Right lobe of liver (tissue), 6 donors: ENCODE data around the gene OR52A5. TPM values are rescaled to one million over a fixed set of nuclear protein-coding genes. Genes with fewer than 3 reads are reported as not detected.
"Not testable (repeated sequence)": the region's sequence is repeated elsewhere in the genome, so short reads cannot be mapped to it uniquely, and the experiment has no call there.

Experiments
- ATAC-seq, 4 donors: fragments of 200-7000 bp; cut with Tn5 transposase; one replicate each; pipeline ENCODE4 v1.9.1; 2020; ENCODE audit warnings: mild to moderate bottlenecking in 4 of 4, moderate library complexity in 4 of 4
- DNase-seq, 3 donors: peaks; one replicate each; pipeline ENCODE4 v3.0.0-alpha.2; 2020
- H3K27ac ChIP-seq, 3 donors: fragments of 200-600 bp; one replicate each; pipeline ENCODE4 v1.8.0; 2022
- H3K27me3 ChIP-seq, 2 donors: fragments of 200-600 bp; one replicate each; pipeline ENCODE4 v1.8.0; 2022
- H3K36me3 ChIP-seq, 4 donors: fragments of 200-600 bp; sonication (generic) in 1 of 4; one replicate each; pipeline versions ENCODE4 v1.5.1 to v1.8.0; 2017 to 2022; ENCODE audit warnings: control low read depth in 1 of 4
- H3K4me1 ChIP-seq, 4 donors: fragments of 200-600 bp; sonication (generic) in 1 of 4; one replicate each; pipeline versions ENCODE4 v1.5.1 to v1.8.0; 2017 to 2022; ENCODE audit warnings: control low read depth in 1 of 4
- H3K4me3 ChIP-seq, 3 donors: fragments of 200-600 bp; one replicate each; pipeline ENCODE4 v1.8.0; 2022
- H3K9me3 ChIP-seq, 4 donors: fragments of 200-600 bp; sonication (generic) in 1 of 4; one replicate each; pipeline versions ENCODE4 v1.5.1 to v1.8.0; 2017 to 2022; ENCODE audit warnings: control low read depth in 1 of 4
- POLR2A ChIP-seq: fragments of 450-650 bp; IDR thresholded peaks from one replicate; pipeline ENCODE4 v1.6.1; 2017; ENCODE audit warnings: antibody characterized with exemption, mild to moderate bottlenecking
- WGBS: methylation state at CpG from one replicate; pipeline ENCODE4 v1.1.6; 2018; ENCODE audit warnings: low coverage, low lambda C conversion rate; ENCODE audit not compliant: insufficient coverage; ENCODE audit errors: missing lambda C conversion rate; 5-methylcytosine and 5-hydroxymethylcytosine counted together
- intact Hi-C, 2 donors: fragments of 100-400 bp; cut with DNase I; formaldehyde crosslinking; loops; one replicate each; pipeline versions ENCODE4 v1.11.2 to v1.14.1; 2022
- long read RNA-seq: library from polyadenylated mRNA; unstranded; transcript quantifications from one replicate; pipeline ENCODE4 v2.0.0, GENCODE V29; 2019
- total RNA-seq, 6 experiments: library from RNA; depleted of rRNA in 2 of 6; stranded (reverse); fragments of >200 nt in 2 of 6; fragmentation: NEBNext Ultra II Directional in 3 of 6; extraction: Animal tissue kit (Norgen Biotek cat#: 25700) in 3 of 6; gene quantifications; one replicate each; pipeline versions ENCODE4 v1.1.0 to v1.2.4, GENCODE V29; 2016 to 2023
- TF ChIP-seq, protein P1 (sequence below), 4 donors: fragments of 200-600 bp in 3 of 4; fragments of 450-650 bp in 1 of 4; IDR thresholded peaks; one replicate each; pipeline versions ENCODE4 v1.5.1 to v1.8.0; 2016 to 2022; ENCODE audit warnings: antibody characterized with exemption in 4 of 4, mild to moderate bottlenecking in 2 of 4
- donor health status: DM: no; HTN: yes; CAD: no.
- donor health status: DM: no; HTN: no; CAD: no.
- donor health status: DM: no; HTN: no; CAD: no.
- donor health status: DM: no; HTN: yes; CAD: no.
- donor health status: DM: no; HTN: yes; CAD: no.

The OR52A5 gene
- not detected for total RNA-seq
- long read RNA-seq = 0 reads

- Histone ChIP-seq H3K27ac (no peak within 1 kb of the TSS), H3K27me3 (no peaks in the 10 kb centered on the region), H3K4me3 (no peak within 1 kb of the TSS), H3K36me3 (no peaks in the 10 kb centered on the region), H3K9me3 (no peaks in the 10 kb centered on the region), H3K4me1 (no peaks in the 10 kb centered on the region)
- ATAC-seq (no peak), DNase-seq (no peak)
- 72% methylated on average over 2 of the region's 2 CpGs for WGBS
- intact Hi-C loops = no loop called here
- TF ChIP-seq, protein P1, sequence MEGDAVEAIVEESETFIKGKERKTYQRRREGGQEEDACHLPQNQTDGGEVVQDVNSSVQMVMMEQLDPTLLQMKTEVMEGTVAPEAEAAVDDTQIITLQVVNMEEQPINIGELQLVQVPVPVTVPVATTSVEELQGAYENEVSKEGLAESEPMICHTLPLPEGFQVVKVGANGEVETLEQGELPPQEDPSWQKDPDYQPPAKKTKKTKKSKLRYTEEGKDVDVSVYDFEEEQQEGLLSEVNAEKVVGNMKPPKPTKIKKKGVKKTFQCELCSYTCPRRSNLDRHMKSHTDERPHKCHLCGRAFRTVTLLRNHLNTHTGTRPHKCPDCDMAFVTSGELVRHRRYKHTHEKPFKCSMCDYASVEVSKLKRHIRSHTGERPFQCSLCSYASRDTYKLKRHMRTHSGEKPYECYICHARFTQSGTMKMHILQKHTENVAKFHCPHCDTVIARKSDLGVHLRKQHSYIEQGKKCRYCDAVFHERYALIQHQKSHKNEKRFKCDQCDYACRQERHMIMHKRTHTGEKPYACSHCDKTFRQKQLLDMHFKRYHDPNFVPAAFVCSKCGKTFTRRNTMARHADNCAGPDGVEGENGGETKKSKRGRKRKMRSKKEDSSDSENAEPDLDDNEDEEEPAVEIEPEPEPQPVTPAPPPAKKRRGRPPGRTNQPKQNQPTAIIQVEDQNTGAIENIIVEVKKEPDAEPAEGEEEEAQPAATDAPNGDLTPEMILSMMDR (IDR thresholded peaks at IDR 0.05) = no peak
- TF ChIP-seq POLR2A = no peak
Measured at GRCh38 chr11:5137996-5138395, at the start of gene OR52A5. TSS of gene OR52A5 (minus strand) at chr11:5138356. CDS start at chr11:5132642, 5,714 bp downstream.

GRCh38 chr11:5178046-5178837 is 40.1 kb upstream of the OR52A5 start:
- H3K9me3 ChIP-seq = peaks cover 0 to 2% (median 0%) of the 10 kb centered on the region in 4 donors
- intact Hi-C loops = no loop called here
- H3K27me3 ChIP-seq = no peaks in the 10 kb centered on the region
- TF ChIP-seq, protein P1 (IDR thresholded peaks at IDR 0.05) = no peak
- TF ChIP-seq POLR2A = no peak
- ATAC-seq (no peak), DNase-seq (no peak)
- WGBS = 61% methylated on average over 9 of the region's 10 CpGs
- no peak overlapping the region for H3K4me3 ChIP-seq
- H3K36me3 ChIP-seq = no peaks in the 10 kb centered on the region
- H3K27ac ChIP-seq = no peak overlapping the region
- no peaks in the 10 kb centered on the region for H3K4me1 ChIP-seq

- Histone ChIP-seq H3K27me3 (no peaks in the 10 kb centered on the region), H3K9me3 (peaks cover 0 to 2% (median 0%) of the 10 kb centered on the region in 4 donors), H3K27ac (no peak overlapping the region), H3K36me3 (no peaks in the 10 kb centered on the region), H3K4me1 (no peaks in the 10 kb centered on the region), H3K4me3 (no peak overlapping the region)
- TF ChIP-seq, protein P1 (IDR thresholded peaks at IDR 0.05) = no peak
- no peak for TF ChIP-seq POLR2A
- WGBS = 75% methylated on average over 7 of the region's 7 CpGs
- ATAC-seq (no peak), DNase-seq (no peak)
- intact Hi-C loops = no loop called here
Measured at GRCh38 chr11:5174934-5175333, 36.8 kb upstream of the OR52A5 start.

GRCh38 chr11:5171856-5172255 is 33.7 kb upstream of the OR52A5 start:
- H3K4me1 ChIP-seq = no peaks in the 10 kb centered on the region
- intact Hi-C loops = no loop called here
- no peak for DNase-seq
- no peak for ATAC-seq
- peaks cover 0 to 2% (median 0%) of the 10 kb centered on the region in 4 donors for H3K9me3 ChIP-seq
- 37% methylated on average over 2 of the region's 2 CpGs for WGBS
- no peaks in the 10 kb centered on the region for H3K36me3 ChIP-seq
- TF ChIP-seq, protein P1 (IDR thresholded peaks at IDR 0.05) = no peak
- no peak for TF ChIP-seq POLR2A
- H3K27ac ChIP-seq = no peak overlapping the region
- no peaks in the 10 kb centered on the region for H3K27me3 ChIP-seq
- H3K4me3 ChIP-seq = no peak overlapping the region

GRCh38 chr11:5165898-5166297 is 27.7 kb upstream of the OR52A5 start:
- H3K27me3 ChIP-seq, H3K36me3 ChIP-seq, H3K4me3 ChIP-seq, ATAC-seq, intact Hi-C loops, H3K9me3 ChIP-seq, H3K4me1 ChIP-seq, H3K27ac ChIP-seq, DNase-seq: not testable (repeated sequence)

DNA sequence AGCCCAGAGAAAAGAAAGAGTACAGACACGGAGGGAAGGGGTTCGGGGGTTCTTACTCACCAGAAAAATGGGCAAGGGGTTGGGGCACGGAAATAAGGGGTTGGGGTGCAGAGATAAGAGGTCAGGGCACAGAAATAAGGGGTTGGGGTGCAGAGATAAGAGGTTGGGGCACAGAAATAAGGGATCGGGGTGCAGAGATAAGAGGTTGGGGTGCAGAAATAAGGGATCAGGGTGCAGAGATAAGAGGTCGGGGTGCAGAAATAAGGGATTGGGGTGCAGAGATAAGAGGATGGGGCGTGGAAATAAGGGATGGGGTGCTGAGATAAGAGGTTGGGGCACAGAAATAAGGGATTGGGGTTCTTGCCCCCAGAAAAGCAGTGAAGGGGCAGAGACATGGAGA is 26.7 kb upstream of the OR52A5 start:
- H3K4me3 ChIP-seq, DNase-seq, H3K27ac ChIP-seq, H3K36me3 ChIP-seq, ATAC-seq, H3K27me3 ChIP-seq, H3K9me3 ChIP-seq, intact Hi-C loops, H3K4me1 ChIP-seq: not testable (repeated sequence)
- WGBS = 53% methylated on average over 5 of the region's 6 CpGs

DNA sequence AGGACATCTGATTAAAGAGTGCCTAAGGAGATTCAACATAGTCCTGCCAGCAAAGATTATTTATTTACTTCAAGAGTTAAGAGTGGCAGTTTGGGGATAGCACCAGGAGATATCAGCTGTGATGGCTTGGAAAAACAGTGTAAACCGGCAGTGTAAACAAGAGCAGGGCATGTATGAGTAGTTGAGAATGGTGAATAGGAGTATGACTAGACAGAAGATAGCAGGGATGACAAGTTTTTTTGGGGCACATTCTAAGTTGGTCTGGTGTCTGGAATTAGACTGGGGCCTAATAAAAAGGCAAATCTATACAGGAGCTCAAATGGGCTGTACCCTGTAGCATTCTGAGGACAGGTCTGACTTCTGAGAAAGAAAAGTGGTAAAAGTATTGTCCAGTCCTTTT is 22.9 kb upstream of the OR52A5 start:
- H3K4me1 ChIP-seq, H3K36me3 ChIP-seq, H3K9me3 ChIP-seq, H3K27ac ChIP-seq, DNase-seq, intact Hi-C loops, ATAC-seq, H3K4me3 ChIP-seq, H3K27me3 ChIP-seq: not testable (repeated sequence)
- 57% methylated on average over 1 of the region's 1 CpG for WGBS

- 94% methylated on average over 4 of the region's 4 CpGs for WGBS
- H3K4me1 ChIP-seq, H3K4me3 ChIP-seq, H3K27ac ChIP-seq, H3K9me3 ChIP-seq, DNase-seq, H3K36me3 ChIP-seq, intact Hi-C loops, ATAC-seq, H3K27me3 ChIP-seq: not testable (repeated sequence)
Measured at GRCh38 chr11:5160217-5160616, 22.1 kb upstream of the OR52A5 start.
